Measurements from ENCODE around the gene CFAP97.

- TF ChIP-seq, protein P1, sequence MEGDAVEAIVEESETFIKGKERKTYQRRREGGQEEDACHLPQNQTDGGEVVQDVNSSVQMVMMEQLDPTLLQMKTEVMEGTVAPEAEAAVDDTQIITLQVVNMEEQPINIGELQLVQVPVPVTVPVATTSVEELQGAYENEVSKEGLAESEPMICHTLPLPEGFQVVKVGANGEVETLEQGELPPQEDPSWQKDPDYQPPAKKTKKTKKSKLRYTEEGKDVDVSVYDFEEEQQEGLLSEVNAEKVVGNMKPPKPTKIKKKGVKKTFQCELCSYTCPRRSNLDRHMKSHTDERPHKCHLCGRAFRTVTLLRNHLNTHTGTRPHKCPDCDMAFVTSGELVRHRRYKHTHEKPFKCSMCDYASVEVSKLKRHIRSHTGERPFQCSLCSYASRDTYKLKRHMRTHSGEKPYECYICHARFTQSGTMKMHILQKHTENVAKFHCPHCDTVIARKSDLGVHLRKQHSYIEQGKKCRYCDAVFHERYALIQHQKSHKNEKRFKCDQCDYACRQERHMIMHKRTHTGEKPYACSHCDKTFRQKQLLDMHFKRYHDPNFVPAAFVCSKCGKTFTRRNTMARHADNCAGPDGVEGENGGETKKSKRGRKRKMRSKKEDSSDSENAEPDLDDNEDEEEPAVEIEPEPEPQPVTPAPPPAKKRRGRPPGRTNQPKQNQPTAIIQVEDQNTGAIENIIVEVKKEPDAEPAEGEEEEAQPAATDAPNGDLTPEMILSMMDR (IDR thresholded peaks at IDR 0.05; ENCODE audit: insufficient read depth, low read length, poor library complexity, severe bottlenecking): no peak
- no peak for TF ChIP-seq EZH2phosphoT487 (conservative IDR thresholded peaks at IDR 0.05; ENCODE audit: low read length)
Observed at GRCh38 chr4:185211641-185212040, 7.8 kb upstream of the CFAP97 start.

Measured in SU-DHL-6 (cell line).